Measurements from ENCODE around the gene MAN1B1.
"Not testable (repeated sequence)": the region's sequence is repeated elsewhere in the genome, so short reads cannot be mapped to it uniquely, and the experiment has no call there.

Gene MAN1B1

GRCh38 chr9:137127301-137128157 is 40.7 kb downstream of the MAN1B1 start:
- no peak for DNase-seq (ENCODE audit: low read depth in 2 of 2)

- DNase-seq (ENCODE audit: low read depth in 2 of 2): no peak
These were observed 41.5 kb downstream of the MAN1B1 start for GRCh38 chr9:137128158-137128861.

- no peak for DNase-seq (ENCODE audit: low read depth in 2 of 2)
These were observed 42.2 kb downstream of the MAN1B1 start for GRCh38 chr9:137128862-137129455.

- DNase-seq (ENCODE audit: low read depth in 2 of 2): peak; percentile 82 to 85
These were observed 42.8 kb downstream of the MAN1B1 start for GRCh38 chr9:137129456-137130175.

GRCh38 chr9:137130176-137130755 is 43.5 kb downstream of the MAN1B1 start:
- DNase-seq (ENCODE audit: low read depth in 2 of 2): no peak

GRCh38 chr9:137134191-137134590 is 47.4 kb downstream of the MAN1B1 start:
- DNase-seq (ENCODE audit: low read depth in 2 of 2): no peak

- DNase-seq (ENCODE audit: low read depth in 2 of 2): not testable (repeated sequence)
These were observed 48.4 kb downstream of the MAN1B1 start for GRCh38 chr9:137135154-137135553.

- no peak for DNase-seq (ENCODE audit: low read depth in 2 of 2)
These were observed 49.6 kb downstream of the MAN1B1 start for GRCh38 chr9:137136261-137136880.

GRCh38 chr9:137136881-137137607 is 50.3 kb downstream of the MAN1B1 start:
- no peak for DNase-seq (ENCODE audit: low read depth in 2 of 2)

GRCh38 chr9:137138058-137138721 is 51.4 kb downstream of the MAN1B1 start:
- no peak for DNase-seq (ENCODE audit: low read depth in 2 of 2)

GRCh38 chr9:137138722-137139467 is 52.1 kb downstream of the MAN1B1 start, which contains the start of gene GRIN1:
Gene GRIN1, plus strand, starts transcription at chr9:137139154. Its CDS starts 333 bp downstream, at chr9:137139487.
- DNase-seq (ENCODE audit: low read depth in 2 of 2): peak in 1 of 2 donors; percentile 39

- no peak for DNase-seq (ENCODE audit: low read depth in 2 of 2)
These were observed 52.8 kb downstream of the MAN1B1 start for GRCh38 chr9:137139468-137140150.

- DNase-seq (ENCODE audit: low read depth in 2 of 2): no peak
These were observed 53.6 kb downstream of the MAN1B1 start for GRCh38 chr9:137140151-137141012.

GRCh38 chr9:137141050-137141810 is 54.4 kb downstream of the MAN1B1 start:
- DNase-seq (ENCODE audit: low read depth in 2 of 2): no peak

GRCh38 chr9:137141976-137142936 is 55.5 kb downstream of the MAN1B1 start:
- no peak for DNase-seq (ENCODE audit: low read depth in 2 of 2)
